ENCODE measurements around the gene OR52J3.
"Not testable (repeated sequence)": the region's sequence is repeated elsewhere in the genome, so short reads cannot be mapped to it uniquely, and the experiment has no call there.

OR52J3 gene

GRCh38 chr11:5046226-5046625, at the start of gene OR52J3:
Gene OR52J3, plus strand, starts transcription at chr11:5046526. Its CDS starts 0 bp downstream, at chr11:5046526.
- DNase-seq (ENCODE audit: low read depth in 2 of 3, low spot score in 2 of 3), result no peak

- no peak for DNase-seq (ENCODE audit: low read depth in 2 of 3, low spot score in 2 of 3)
Observed at GRCh38 chr11:5004424-5005274, 41.7 kb upstream of the OR52J3 start.

GRCh38 chr11:5007561-5007960, 38.8 kb upstream of the OR52J3 start:
- no peak for DNase-seq (ENCODE audit: low read depth in 2 of 3, low spot score in 2 of 3)

GRCh38 chr11:5011254-5011653, 35.1 kb upstream of the OR52J3 start:
- no peak for DNase-seq (ENCODE audit: low read depth in 2 of 3, low spot score in 2 of 3)

- DNase-seq (ENCODE audit: low read depth in 2 of 3, low spot score in 2 of 3), result no peak
Observed at GRCh38 chr11:5013012-5013411, 33.3 kb upstream of the OR52J3 start.

- no peak for DNase-seq (ENCODE audit: low read depth in 2 of 3, low spot score in 2 of 3)
Observed at GRCh38 chr11:5021996-5022395, 24.3 kb upstream of the OR52J3 start.

GRCh38 chr11:5036669-5037068, 9.7 kb upstream of the OR52J3 start:
- no peak for DNase-seq (ENCODE audit: low read depth in 2 of 3, low spot score in 2 of 3)

GRCh38 chr11:5037926-5038325, 8.4 kb upstream of the OR52J3 start:
- no peak for DNase-seq (ENCODE audit: low read depth in 2 of 3, low spot score in 2 of 3)

- DNase-seq (ENCODE audit: low read depth in 2 of 3, low spot score in 2 of 3), result no peak
Observed at GRCh38 chr11:5038341-5038740, 8.0 kb upstream of the OR52J3 start.

GRCh38 chr11:5040876-5041275, 5.5 kb upstream of the OR52J3 start:
- DNase-seq (ENCODE audit: low read depth in 2 of 3, low spot score in 2 of 3), result no peak

GRCh38 chr11:5042091-5042490, 4.2 kb upstream of the OR52J3 start:
- DNase-seq (ENCODE audit: low read depth in 2 of 3, low spot score in 2 of 3), result no peak

- DNase-seq (ENCODE audit: low read depth in 2 of 3, low spot score in 2 of 3), result no peak
Observed at GRCh38 chr11:5043380-5043779, 2.9 kb upstream of the OR52J3 start.

GRCh38 chr11:5046754-5047330, 516 bp downstream of the OR52J3 start:
- DNase-seq (ENCODE audit: low read depth in 2 of 3, low spot score in 2 of 3), result no peak

GRCh38 chr11:5058679-5059078, 12.4 kb downstream of the OR52J3 start:
- not testable (repeated sequence) for DNase-seq (ENCODE audit: low read depth in 2 of 3, low spot score in 2 of 3)

- no peak for DNase-seq (ENCODE audit: low read depth in 2 of 3, low spot score in 2 of 3)
Observed at GRCh38 chr11:5059391-5059790, 13.1 kb downstream of the OR52J3 start, which contains the start of gene OR52E2. Gene OR52E2, minus strand, starts transcription at chr11:5059627. Its CDS starts 0 bp downstream, at chr11:5059627.

- no peak for DNase-seq (ENCODE audit: low read depth in 2 of 3, low spot score in 2 of 3)
Observed at GRCh38 chr11:5065027-5065426, 18.7 kb downstream of the OR52J3 start.

GRCh38 chr11:5069272-5069671, 22.9 kb downstream of the OR52J3 start, which contains the start of gene OR52E1:
Gene OR52E1, plus strand, starts transcription at chr11:5069572.
- no peak for DNase-seq (ENCODE audit: low read depth in 2 of 3, low spot score in 2 of 3)

- DNase-seq (ENCODE audit: low read depth in 2 of 3, low spot score in 2 of 3), result no peak
Observed at GRCh38 chr11:5071799-5072198, 25.5 kb downstream of the OR52J3 start.

GRCh38 chr11:5081405-5081804, 35.1 kb downstream of the OR52J3 start:
- no peak for DNase-seq (ENCODE audit: low read depth in 2 of 3, low spot score in 2 of 3)

- DNase-seq (ENCODE audit: low read depth in 2 of 3, low spot score in 2 of 3), result no peak
Observed at GRCh38 chr11:5083602-5084001, 37.3 kb downstream of the OR52J3 start.

- no peak for DNase-seq (ENCODE audit: low read depth in 2 of 3, low spot score in 2 of 3)
Observed at GRCh38 chr11:5088556-5088955, 42.2 kb downstream of the OR52J3 start.

- no peak for DNase-seq (ENCODE audit: low read depth in 2 of 3, low spot score in 2 of 3)
Observed at GRCh38 chr11:5090668-5091067, 44.3 kb downstream of the OR52J3 start.
